ENCODE data around the gene CDK8. TPM values are rescaled to one million over a fixed set of nuclear protein-coding genes. Genes with fewer than 3 reads are reported as not detected.
A peak's percentile ranks its signal among the peaks of the same experiment; 100 is the strongest.
"Not testable (repeated sequence)": the region's sequence is repeated elsewhere in the genome, so short reads cannot be mapped to it uniquely, and the experiment has no call there.

Gene CDK8
- total RNA-seq, 1 donor from 2014 or later = 12.4 TPM

DNA sequence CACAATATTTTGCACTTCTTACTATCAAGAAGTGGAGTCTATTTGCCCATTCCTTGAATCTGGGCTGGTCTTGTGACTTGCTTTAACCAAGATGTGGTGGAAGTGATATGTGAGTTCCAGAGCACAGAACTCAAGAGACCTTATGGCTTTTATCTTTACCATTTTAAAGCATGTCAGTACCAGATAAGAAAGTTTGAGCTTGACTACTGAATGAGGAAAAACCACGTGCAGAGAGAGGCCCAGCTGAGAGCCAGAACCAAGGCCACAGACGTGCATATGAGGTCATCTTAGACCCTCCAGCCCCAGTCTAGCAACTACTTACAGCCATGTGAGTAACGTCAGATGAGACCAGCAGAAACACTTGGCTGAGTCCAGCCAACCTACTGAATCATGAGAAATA lies 6.3 kb upstream of the CDK8 start:
- intact Hi-C loops (cut with DNase I) = no loop called here
- DNase-seq (ENCODE audit: low spot score) = no peak

DNA sequence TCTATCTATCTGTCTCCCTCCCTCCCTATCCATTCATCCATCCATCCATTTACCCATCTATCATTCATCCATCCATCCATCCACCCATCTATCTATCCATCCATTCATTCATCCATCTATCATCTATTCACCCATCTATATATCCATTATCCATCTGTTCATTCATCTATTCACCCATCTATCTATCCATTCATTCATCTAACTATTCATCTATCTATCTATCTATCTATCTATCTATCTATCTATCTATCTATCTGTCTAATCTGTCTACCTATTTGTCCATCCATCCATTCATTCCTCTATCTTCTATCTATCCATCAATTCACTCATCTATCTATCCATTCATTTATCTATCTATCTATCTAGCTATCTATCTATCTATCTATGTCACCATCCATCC lies 4.4 kb upstream of the CDK8 start:
- intact Hi-C loops (cut with DNase I) = no loop called here

DNA sequence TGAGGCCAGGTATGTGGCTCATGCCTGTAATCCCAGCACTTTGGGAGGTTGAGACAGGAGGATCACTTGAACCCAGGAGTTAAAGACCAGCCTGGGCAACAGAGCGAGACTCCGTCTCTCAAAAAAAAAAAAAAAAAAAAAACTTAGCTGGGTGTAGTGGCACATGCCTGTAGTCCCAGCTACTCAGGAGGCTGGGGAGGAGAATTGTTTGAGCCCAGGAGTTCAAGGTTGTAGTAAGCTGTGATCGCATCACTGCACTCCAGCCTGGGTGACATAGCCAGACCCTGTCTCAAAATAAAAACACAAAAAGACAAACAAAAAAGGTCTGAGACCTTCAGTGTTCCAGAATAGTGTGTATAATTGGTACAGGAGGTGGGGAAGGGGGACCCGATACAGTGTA lies 1.9 kb upstream of the CDK8 start:
- not testable (repeated sequence) for DNase-seq (ENCODE audit: low spot score)
- intact Hi-C loops (cut with DNase I) = loop anchor here (10.0 kb wide), 1 partner anchor 67 kb away; no protein-coding TSS in a partner anchor

More for the DNA sequence above, 4.4 kb upstream of the CDK8 start:
- no peak for DNase-seq (ENCODE audit: low spot score)

DNA sequence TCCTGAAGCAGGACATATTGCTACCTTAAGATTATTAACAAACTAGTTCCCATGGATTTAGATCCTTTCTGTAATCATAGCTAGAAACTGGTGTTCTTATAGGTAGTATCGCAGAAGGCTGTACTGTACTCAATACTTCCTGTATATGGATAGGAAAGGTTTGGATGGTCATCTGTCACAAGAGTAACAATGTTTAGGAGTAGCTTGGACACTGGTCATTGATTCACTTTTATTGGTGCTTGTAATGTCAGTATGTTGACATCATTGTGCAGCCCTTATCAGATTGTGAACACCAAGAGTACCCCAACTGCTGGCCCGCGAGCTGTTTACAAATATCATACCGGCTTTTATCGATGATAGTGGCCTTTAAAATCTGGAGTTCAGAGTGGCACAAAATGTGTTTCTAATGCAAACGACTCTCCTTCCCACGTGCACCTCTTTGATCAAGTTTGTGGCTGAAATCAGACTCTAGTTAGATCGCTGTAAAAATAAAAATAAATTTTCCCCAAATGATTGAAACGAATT lies 605 bp upstream of the CDK8 start:
- DNase-seq (ENCODE audit: low spot score) = no peak
- intact Hi-C loops (cut with DNase I) = loop anchor here (10.0 kb wide), 1 partner anchor 69 kb away; no protein-coding TSS in a partner anchor

DNA sequence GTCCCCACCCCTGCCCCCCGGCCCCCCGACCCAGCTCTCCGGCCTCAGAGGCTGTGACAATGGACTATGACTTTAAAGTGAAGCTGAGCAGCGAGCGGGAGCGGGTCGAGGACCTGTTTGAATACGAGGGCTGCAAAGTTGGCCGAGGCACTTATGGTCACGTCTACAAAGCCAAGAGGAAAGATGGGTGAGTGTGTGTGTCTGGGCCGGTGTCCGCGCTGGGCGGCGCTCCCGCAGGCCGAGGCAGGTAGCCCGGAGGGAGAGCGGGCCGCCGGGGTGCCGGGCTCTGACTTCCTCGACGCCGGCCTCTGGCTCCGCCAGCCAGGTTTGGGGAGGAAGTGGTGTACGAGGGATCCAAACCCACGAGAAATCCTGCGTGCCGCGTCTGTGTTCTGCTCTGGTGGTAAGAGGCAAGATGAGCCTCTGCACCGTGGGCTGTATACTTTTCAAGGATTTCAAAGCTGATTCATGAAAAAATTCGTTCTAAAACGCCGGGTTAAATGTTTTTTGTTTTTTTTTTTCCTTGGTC lies 718 bp downstream of the CDK8 start:
- intact Hi-C loops (cut with DNase I) = loop anchor here (2.0 to 10.0 kb wide), 2 partner anchors 34 to 70 kb away; no protein-coding TSS in a partner anchor
- DNase-seq (ENCODE audit: low spot score) = peak; percentile 86

DNA sequence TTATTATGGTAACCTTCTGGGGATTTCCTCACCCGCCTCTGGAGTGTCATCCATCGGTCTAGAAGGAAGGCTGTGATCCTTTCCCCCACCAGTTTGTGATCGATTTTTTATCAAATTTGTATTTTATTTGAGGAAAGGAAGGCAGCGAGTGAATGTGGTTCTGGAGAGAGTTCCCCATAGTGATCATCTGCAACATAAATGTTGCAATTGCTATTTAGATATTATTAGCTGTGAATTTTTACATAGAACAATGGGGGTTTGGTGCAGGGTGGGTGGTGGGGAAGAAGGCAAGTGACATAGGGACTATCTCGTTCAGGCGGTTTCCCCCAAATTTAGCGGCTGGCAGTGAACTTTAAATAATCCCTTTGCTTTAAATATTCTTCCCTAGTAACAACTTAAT lies 1.2 kb downstream of the CDK8 start:
- DNase-seq (ENCODE audit: low spot score) = no peak
- intact Hi-C loops (cut with DNase I) = loop anchor here (2.0 to 10.0 kb wide), 2 partner anchors 34 to 70 kb away; no protein-coding TSS in a partner anchor

DNA sequence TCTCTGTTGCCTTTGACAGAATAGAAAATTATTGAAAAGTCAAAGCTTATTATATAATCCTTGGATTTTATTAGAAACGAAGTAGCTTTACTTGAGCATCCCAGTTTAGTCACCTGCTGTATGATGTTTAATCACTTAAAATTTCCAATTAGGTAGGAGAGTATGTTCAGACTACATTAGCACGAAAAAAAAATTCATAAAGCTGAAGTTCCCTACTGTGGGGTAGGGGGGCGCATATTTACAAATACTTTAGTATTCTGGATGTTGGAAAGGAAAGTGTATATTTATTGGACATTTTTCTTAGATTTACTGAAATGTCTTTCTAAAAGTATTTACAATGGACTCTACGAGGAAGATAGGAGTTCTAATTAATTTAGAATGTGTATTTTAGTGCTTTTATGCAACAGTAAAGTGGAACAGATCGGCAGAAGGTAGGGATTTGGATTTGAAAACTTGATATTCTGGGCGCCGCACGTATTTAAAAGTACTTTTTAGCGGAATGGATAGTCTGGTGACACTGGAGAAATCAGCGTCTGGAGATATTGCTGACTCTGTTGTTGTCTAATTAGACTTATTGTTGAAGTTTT lies 1.9 kb downstream of the CDK8 start:
- DNase-seq (ENCODE audit: low spot score) = no peak
- intact Hi-C loops (cut with DNase I) = loop anchor here (2.0 to 10.0 kb wide), 2 partner anchors 35 to 71 kb away; no protein-coding TSS in a partner anchor

DNA sequence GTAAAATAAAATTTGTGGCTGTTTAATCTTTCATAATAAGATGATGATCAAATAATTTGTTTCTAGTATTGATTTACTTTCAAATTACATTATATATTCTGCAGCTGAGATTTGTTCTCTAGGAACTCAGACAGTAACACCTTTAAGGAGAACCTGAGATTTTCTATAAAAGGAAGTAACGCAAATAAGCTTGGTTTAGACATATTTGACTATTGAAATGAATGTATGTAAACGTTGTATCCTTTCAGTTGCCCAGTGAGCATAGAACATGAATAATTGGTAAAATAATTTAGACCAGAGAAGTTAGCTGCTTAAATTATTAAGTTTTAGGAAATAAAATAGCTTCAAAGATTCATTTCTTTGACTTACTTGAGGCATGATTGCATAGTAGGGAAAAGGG lies 3.1 kb downstream of the CDK8 start:
- DNase-seq (ENCODE audit: low spot score) = no peak
- intact Hi-C loops (cut with DNase I) = loop anchor here (10.0 kb wide), 1 partner anchor 72 kb away; no protein-coding TSS in a partner anchor

DNA sequence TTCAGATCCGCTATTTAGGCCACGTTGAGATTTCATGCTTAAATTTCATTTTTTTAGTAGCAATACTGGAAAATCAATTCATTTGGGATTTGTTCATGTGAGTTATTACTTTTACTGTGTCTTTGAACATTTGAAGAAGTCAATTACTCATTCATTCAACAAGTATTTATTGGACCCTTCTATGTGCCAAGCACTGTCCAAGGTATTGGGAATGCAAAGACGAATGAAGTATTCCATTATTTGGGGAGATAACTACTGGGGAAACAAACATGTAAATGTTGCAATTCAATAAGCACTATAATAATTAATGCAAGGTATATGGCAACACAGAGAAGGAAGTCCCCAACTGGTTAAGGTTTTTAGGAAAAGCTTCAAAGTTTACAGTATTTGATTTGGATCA lies 5.7 kb downstream of the CDK8 start:
- intact Hi-C loops (cut with DNase I) = loop anchor here (10.0 kb wide), 1 partner anchor 75 kb away; no protein-coding TSS in a partner anchor
- DNase-seq (ENCODE audit: low spot score) = no peak

DNA sequence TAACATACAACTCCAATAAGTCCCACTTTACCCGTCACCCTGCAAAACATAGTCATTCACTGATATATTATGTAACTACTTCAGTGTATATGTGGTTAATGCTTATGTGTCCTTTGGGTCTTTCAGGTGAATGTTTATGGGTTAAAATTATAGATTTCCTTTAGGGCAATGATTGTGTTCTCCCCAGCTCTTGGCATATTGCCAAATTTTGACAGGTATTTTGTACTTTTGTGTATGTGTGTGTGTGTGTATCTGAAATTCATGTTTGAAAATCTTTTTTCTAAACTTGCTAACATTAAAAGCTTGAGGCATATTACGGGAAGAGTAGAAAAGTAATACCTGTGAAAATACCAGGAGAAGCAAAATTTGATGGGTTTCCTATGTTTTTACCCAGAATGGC lies 8.2 kb downstream of the CDK8 start:
- intact Hi-C loops (cut with DNase I) = no loop called here
- no peak for DNase-seq (ENCODE audit: low spot score)

DNA sequence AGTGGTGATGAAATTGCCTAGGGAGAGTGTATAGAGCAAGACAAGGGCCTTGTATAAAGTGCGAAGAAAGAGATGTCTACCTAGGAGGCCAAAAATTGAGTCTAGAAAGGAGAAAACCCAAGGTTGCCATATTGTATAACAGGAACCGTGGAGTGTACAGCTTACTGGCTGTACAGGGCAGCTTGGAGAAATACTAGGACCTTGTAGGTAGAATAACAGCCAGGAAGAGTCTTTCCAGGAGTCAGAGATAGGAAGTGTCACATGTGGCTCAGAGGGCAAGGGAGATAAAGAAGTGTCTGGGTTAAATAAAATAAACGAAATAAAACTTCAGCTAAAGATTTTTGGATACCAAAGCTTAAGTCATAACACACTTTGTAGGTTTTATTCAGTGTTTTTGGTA lies 12.4 kb downstream of the CDK8 start:
- DNase-seq (ENCODE audit: low spot score) = no peak
- intact Hi-C loops (cut with DNase I) = no loop called here

DNA sequence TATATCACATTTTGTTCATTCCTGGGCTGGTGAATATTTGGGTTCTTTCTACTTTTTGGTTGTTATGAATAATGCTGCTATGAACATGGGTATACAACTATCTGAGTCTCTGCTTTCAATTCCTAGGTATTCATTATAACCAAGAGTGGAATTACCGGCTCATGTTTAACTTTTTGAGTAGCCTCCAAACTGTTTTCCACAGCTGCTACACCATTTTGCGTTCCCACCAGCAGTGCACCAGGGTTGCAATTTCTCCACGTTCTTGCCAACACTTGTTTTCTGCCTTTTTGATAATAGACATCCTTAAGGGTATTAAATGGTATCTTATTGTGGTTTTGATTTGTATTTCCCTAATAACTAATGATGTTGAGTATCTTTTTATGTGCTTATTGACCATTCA lies 16.8 kb downstream of the CDK8 start:
- intact Hi-C loops (cut with DNase I) = no loop called here

DNA sequence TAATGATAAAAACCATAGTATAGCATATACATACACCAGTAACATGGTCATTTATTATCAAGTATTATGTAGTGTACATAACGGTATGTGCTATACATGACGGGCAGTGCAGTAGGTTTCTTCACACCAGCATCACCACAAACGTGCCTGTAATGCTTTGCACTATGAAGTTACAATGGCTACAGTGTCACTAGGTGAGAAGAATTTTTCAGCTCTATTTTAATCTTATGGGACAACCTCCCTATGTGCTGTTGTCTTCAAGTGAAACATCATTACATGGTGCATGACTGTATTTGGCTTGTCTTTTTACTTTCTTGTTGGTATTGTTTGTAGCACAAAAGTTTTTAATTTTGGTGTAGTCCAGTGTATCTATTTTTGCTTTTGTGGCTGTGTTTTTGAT lies 18.7 kb downstream of the CDK8 start:
- DNase-seq (ENCODE audit: low spot score) = no peak
- intact Hi-C loops (cut with DNase I) = no loop called here

More for the DNA sequence above, 16.8 kb downstream of the CDK8 start:
- no peak for DNase-seq (ENCODE audit: low spot score)

DNA sequence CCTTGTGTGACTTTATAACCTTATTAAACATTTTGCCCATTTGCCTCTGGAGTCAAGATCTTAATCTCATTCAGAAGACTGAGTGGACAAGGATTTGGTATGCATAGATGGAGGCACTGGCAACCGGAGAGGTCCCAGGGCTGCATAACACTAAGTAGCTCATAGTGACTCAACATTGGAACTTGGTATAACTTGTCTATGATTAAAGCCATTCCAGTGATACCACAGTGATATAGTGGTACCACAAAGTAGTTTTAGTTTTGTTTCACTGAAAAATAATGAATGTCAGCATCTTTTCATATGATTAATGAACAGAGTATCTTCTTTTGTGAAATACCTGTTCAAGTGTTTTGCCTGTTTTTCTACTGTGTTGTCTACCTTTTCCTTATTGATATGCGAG lies 26.4 kb downstream of the CDK8 start:
- no peak for DNase-seq (ENCODE audit: low spot score)
- intact Hi-C loops (cut with DNase I) = no loop called here

DNA sequence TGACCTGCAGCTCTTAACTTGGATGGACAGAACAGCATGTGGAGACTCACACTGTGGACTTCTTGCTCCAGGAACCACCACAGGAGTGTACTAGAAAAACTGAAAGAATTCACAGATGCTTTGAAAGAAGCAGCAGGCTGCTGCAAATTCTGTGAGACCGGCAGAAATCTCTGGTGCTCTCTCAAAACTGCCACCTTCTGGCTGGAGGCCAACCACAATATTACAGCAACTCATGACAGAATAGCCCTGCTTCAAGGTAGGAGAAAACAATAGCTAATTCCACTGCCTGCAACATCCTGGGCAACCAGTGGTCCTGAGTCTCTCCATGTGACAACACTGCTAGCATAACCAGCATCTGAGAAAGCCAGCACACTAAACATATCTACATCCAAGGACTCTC lies 26.9 kb downstream of the CDK8 start:
- DNase-seq (ENCODE audit: low spot score) = no peak
- intact Hi-C loops (cut with DNase I) = no loop called here

DNA sequence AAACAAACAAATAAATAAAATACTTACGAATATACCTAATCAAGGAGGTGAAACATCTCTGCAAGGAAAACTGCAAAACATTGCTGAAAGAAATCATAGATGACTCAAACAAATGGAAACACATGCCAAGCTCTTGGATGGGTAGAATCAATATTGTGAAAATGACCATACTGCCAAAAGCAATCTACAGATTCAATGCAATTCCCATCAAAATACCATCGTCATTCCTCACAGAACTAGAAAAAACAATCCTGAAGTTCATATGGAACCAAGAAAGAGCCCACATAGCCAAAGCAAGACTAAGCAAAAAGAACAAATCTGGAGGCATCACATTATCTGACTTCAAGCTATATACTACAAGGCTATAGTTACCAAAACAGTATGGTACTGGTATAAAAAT lies 32.0 kb downstream of the CDK8 start:
- intact Hi-C loops (cut with DNase I); DNase-seq (ENCODE audit: low spot score): not testable (repeated sequence)

DNA sequence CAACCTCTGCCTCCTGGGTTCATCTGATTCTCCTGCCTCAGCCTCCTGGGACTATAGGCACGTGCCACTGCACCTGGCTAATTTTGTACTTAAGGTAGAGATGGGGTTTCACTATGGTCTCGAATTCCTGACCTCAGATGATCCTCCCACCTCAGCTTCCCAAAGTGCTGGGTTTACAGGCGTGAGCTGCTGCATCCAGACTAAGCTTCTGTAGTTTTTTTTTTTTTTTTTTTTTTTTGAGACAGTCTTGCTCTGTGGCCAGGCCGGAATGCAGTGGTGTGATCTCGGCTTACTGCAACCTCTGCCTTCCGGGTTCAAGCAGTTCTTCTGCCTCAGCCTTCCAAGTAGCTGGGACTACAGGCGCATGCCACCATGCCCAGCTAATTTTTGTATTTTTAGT lies 34.9 kb downstream of the CDK8 start:
- DNase-seq (ENCODE audit: low spot score); intact Hi-C loops (cut with DNase I): not testable (repeated sequence)

DNA sequence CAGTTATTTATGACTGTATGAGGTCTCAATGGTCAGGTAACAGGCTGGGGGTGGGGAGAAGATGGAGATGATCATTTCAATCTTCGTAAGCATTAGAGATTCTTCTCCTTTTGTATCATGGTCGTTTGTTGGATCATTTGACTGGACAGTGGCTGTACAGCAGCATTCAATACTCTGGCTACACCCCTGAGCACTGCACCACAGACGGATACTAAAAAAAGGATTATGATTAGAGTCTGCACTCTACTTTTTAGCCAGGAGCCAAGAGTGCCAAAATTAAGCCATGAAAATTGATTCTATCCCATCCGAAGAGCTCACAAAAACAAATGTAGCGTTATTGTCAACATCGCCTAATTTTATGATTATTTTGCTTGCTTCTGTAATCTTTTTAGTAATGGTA lies 41.9 kb downstream of the CDK8 start:
- intact Hi-C loops (cut with DNase I) = no loop called here
- DNase-seq (ENCODE audit: low spot score) = no peak

DNA sequence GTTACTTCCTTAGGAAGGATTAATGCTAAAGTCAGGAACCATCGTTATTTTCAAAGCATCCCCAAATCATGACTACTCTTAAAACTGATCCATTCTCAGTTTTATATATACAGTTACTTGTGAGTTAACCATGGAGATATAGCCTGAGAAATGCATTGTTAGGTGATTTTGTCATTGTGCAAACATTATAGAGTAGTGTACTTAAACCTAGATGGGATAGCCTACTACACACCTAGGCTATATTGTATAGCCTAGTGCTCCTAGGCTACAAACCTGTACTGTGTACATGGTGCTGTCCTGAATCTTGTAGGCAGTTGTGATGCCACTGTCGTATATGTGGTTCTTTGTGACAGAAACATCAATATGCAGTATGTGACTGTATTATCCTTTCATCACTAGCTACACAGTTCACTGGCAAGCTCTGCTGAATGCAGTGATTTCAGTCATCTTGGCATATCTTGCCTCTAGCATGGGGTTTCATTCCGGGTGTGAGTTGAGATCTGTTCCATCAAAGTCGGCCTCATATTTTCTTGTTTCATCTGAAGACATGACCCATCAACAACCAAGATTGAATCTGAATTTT lies 45.3 kb downstream of the CDK8 start:
- intact Hi-C loops (cut with DNase I) = no loop called here

DNA sequence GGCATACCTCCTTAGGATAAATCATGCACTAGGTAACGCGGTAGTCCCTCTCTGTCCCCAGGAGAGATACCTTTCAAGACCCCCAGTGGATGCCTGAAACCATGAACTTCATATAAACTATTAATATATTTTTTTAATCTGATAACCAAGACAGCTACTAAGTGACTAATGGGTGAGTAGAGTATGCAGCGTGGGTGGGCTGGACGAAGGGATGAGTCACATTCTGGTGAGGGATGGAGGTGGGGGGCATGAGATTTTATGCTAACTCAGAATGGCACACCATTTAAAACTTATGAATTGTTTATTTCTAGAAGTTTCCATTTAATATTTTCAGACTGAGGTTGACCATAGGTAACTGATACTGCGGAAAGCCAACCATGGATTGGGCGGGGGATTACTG lies 46.2 kb downstream of the CDK8 start:
- intact Hi-C loops (cut with DNase I) = no loop called here

More for the DNA sequence above, 45.3 kb downstream of the CDK8 start:
- no peak for DNase-seq (ENCODE audit: low spot score)

DNA sequence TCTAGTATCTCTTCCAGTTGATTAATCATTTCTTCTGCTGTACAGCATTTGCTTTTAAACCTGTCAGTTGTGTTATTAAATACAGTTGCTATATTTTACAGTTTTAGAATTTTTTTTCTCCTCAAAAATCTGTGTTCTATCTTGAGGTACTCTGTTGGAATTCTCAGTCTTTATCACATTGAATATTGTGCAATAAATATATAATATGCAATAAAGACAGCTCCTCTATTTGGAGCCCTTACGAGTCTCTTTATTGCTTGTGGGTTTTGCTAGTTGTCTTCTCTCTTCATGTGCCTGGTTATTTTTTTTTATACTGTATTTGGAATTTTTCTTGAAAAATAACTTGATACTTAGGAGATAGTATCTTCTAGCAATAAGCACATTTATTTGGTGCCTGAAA lies 51.7 kb downstream of the CDK8 start:
- intact Hi-C loops (cut with DNase I) = no loop called here
- no peak for DNase-seq (ENCODE audit: low spot score)

More for the DNA sequence above, 46.2 kb downstream of the CDK8 start:
- DNase-seq (ENCODE audit: low spot score) = no peak
